Small intestine (tissue), 7 donors: ENCODE measurements around the gene BRD9. TPM values are rescaled to one million over a fixed set of nuclear protein-coding genes. Genes with fewer than 3 reads are reported as not detected.
"Not testable (repeated sequence)": the region's sequence is repeated elsewhere in the genome, so short reads cannot be mapped to it uniquely, and the experiment has no call there.

Experiments
- DNase-seq, 2 donors: peaks; one replicate each; pipeline versions ENCODE4 v3.0.0 to v3.0.0-alpha.2; 2013
- FAIRE-seq: peaks from 2 replicates; lab custom pipeline; 2012; peaks lifted over from hg19 to GRCh38; lab: Jason Lieb, UNC
- H3K27ac ChIP-seq, 3 donors: one replicate each; pipeline ENCODE4 v1.5.1; 2013; ENCODE audit warnings: low read length in 2 of 3, mild to moderate bottlenecking in 2 of 3, control low read depth in 1 of 3, inconsistent platforms in 1 of 3, low read depth in 1 of 3, moderate library complexity in 1 of 3
- H3K27me3 ChIP-seq, 3 donors: one replicate each; pipeline ENCODE4 v1.6.1; 2013; ENCODE audit warnings: low read length in 3 of 3, inconsistent platforms in 1 of 3; ENCODE audit not compliant: control insufficient read depth in 3 of 3, insufficient read depth in 3 of 3
- H3K36me3 ChIP-seq, 3 donors: one replicate each; pipeline ENCODE4 v1.6.1; 2013; ENCODE audit warnings: low read length in 3 of 3, inconsistent platforms in 1 of 3, low read depth in 1 of 3, mild to moderate bottlenecking in 1 of 3, moderate library complexity in 1 of 3; ENCODE audit not compliant: control insufficient read depth in 3 of 3, insufficient read depth in 2 of 3
- H3K4me1 ChIP-seq, 3 donors: one replicate each; pipeline ENCODE4 v1.6.1; 2013; ENCODE audit warnings: low read length in 2 of 3, inconsistent platforms in 1 of 3, low read depth in 1 of 3, mild to moderate bottlenecking in 1 of 3, moderate library complexity in 1 of 3; ENCODE audit not compliant: control insufficient read depth in 3 of 3, insufficient read depth in 2 of 3
- H3K4me3 ChIP-seq, 3 donors: one replicate each; pipeline ENCODE4 v1.5.1; 2013; ENCODE audit warnings: low read length in 3 of 3, control low read depth in 1 of 3, inconsistent platforms in 1 of 3, low read depth in 1 of 3, mild to moderate bottlenecking in 1 of 3, moderate library complexity in 1 of 3
- H3K9me3 ChIP-seq, 2 donors: one replicate each; pipeline ENCODE4 v1.6.1; 2013; ENCODE audit warnings: low read depth in 1 of 2, low read length in 1 of 2; ENCODE audit not compliant: control insufficient read depth in 2 of 2, insufficient read depth in 1 of 2
- WGBS, 3 donors: extraction: QIAGEN DNeasy Blood & Tissue Kit; methylation state at CpG; one replicate each; pipeline ENCODE4 v1.1.7; 2013; 5-methylcytosine and 5-hydroxymethylcytosine counted together
- polyA plus RNA-seq, 4 donors: library from polyadenylated mRNA; stranded (reverse) in 3 of 4; unstranded in 1 of 4; fragments of 200-250 nt in 3 of 4; fragments of 120-200 nt in 1 of 4; gene quantifications; one replicate each; pipeline versions ENCODE4 v1.2.1 to v1.2.3, GENCODE V29; 2013
- donor health status: healthy with polysubstance abuse.
- donor health status: control.
- donor health status: control.
- donor health status: Bipolar disorder and iron deficiency.
- donor health status: healthy.

BRD9 gene
- polyA plus RNA-seq, 4 donors, result 21.2 to 53.2 (median 30.5) TPM

DNA sequence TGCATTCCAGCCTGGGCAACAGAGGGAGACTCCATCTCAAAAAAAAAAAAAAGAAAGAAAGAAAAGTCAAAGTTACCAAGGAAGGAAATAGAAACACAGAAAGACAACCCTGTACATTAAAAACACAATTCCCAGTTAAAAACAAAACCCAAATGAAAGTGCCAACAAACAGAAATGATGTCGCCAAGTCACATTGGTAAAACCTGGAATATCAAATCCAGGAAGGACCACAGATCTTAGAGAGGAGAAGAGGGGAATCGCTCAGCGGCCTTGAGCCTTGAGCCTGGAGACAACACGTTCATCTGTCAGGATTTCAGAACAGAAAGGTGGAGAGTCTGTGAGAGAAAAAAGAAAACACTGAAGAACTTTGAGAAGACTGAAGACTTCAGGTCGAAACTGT is 40.6 kb downstream of the BRD9 start:
- no peak for DNase-seq
- H3K9me3 ChIP-seq, result no peaks in the 10 kb centered on the region
- no peak for FAIRE-seq
- H3K27me3 ChIP-seq, result no peaks in the 10 kb centered on the region
- H3K4me1 ChIP-seq, result peaks cover 0 to 24% (median 0%) of the 10 kb centered on the region in 3 donors
- H3K27ac ChIP-seq, result no peak overlapping the region
- no peaks in the 10 kb centered on the region for H3K36me3 ChIP-seq
- 27 to 52% (median 39%) methylated on average over 5 of the region's 5 CpGs for WGBS, 3 donors
- H3K4me3 ChIP-seq, result no peak overlapping the region

DNA sequence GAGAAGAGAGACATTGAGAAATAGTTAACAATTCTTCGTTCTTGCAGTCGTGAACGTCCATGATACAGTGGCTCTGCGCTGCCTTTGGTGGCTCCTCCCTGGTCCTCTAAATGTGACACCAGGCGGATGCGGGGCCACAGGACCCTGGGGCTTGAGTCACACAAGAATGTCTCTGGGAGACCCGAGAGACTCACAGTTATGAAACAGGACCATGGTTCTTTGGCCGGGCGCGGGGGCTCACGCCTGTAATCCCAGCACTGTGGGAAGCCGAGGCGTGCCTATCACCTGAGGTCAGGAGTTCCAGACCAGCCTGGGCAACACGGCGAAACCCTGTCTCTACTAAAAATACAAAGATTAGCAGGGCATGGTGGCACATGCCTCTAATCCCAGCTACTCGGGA is 41.0 kb downstream of the BRD9 start:
- Histone ChIP-seq H3K4me3 (no peak overlapping the region), H3K27ac (no peak overlapping the region), H3K27me3 (no peaks in the 10 kb centered on the region), H3K9me3 (no peaks in the 10 kb centered on the region), H3K36me3 (no peaks in the 10 kb centered on the region), H3K4me1 (peaks cover 0 to 24% (median 0%) of the 10 kb centered on the region in 3 donors)
- no peak for FAIRE-seq
- DNase-seq, result no peak
- WGBS, 3 donors, result 66 to 83% (median 70%) methylated on average over 16 of the region's 16 CpGs

DNA sequence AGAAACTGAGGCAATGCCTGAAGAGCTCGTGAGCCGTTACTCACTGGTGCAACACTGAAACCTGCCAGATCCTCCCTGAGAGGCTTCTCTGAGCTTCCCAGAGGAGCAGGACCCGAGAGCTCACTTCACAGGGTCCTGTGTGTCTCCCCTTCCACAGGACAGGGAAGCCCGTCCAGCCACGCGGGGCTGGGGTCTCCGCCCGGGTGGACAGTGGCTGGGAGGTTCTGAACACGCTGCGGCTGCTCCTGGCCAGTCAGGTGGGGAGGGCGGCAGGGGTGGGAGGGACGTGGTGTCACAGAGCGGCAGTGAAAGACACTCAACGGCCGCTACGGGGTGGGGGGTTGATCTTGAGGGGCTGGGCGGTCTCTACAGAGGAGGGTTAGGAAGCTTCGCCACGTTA is 41.5 kb downstream of the BRD9 start:
- Histone ChIP-seq H3K4me1 (peaks cover 0 to 24% (median 0%) of the 10 kb centered on the region in 3 donors), H3K27ac (no peak overlapping the region), H3K36me3 (no peaks in the 10 kb centered on the region), H3K4me3 (no peak overlapping the region), H3K9me3 (no peaks in the 10 kb centered on the region), H3K27me3 (no peaks in the 10 kb centered on the region)
- FAIRE-seq (no peak), DNase-seq (no peak)
- WGBS, 3 donors, result 48 to 53% (median 48%) methylated on average over 19 of the region's 19 CpGs

DNA sequence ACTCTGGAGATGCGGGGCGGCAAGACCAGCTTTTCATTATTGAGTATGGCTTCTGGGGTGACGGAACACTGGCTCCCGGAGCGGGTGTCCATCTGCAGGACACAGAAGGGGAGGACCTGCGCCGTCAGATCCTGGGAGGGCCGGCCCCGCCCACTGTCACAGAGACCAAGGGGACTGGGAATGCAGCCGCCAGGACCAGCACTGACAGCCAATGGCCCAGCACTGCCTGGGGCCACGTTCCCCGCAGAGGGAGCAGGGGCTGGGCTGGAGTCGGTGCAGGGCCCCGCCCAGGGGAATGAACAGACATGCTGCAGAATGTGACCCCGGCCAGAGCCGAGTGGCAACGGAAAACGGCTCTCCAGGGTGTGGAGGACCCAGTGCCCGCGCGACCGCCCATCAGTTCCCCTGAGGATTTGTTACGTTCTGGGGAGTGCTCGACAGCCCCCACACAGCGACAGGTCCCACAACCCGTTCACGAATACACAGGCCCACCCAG is 42.0 kb downstream of the BRD9 start, which contains the start of gene ZDHHC11:
TSS of gene ZDHHC11 (minus strand) at position 476 of the 496 bp plus-strand sequence. CDS start at position 92, 384 bp downstream.
- H3K36me3 ChIP-seq, result no peaks in the 10 kb centered on the region
- peaks cover 0 to 24% (median 0%) of the 10 kb centered on the region in 3 donors for H3K4me1 ChIP-seq
- H3K4me3 ChIP-seq, result no peak within 1 kb of the TSS
- peak; percentile 24 to 72 for DNase-seq
- no peak for FAIRE-seq
- no peak within 1 kb of the TSS for H3K27ac ChIP-seq
- 45 to 59% (median 48%) methylated on average over 27 of the region's 27 CpGs for WGBS, 3 donors
- no peaks in the 10 kb centered on the region for H3K9me3 ChIP-seq
- no peaks in the 10 kb centered on the region for H3K27me3 ChIP-seq

DNA sequence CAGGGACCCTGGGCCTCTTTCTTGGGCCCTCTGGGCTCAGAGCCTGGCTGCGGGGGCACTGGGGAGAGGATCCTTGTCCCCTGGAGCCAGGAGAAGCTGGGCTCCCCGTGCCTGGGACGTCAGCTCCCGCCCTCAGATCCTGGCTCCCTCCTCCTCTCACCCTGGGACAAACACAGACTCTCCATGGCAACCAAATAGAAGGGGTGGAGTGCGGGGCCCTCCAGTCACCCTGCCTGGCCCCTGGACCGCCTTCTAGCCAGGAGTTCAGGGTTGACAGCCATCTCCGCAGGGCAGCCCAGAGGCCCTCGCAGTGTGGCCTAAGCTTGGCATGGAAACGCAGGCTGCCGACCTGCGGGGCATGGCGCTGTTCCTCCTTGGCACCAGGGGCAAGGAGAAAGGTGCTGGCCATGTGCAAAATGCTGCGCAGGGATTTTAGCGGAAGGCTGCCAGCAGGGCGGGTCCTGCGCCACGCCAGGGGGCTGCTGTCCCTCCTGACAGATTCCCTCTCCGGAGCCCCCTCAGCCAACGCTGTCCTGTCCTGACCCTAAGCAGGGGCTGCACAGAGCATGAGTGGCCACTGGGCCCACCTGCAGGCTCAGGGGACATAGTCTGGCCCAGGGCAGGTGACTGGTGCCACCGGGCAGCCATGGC is 42.8 kb downstream of the BRD9 start:
- H3K27me3 ChIP-seq, result no peaks in the 10 kb centered on the region
- no peaks in the 10 kb centered on the region for H3K9me3 ChIP-seq
- FAIRE-seq (no peak), DNase-seq (peak; percentile 49 to 92)
- 37 to 61% (median 47%) methylated on average over 17 to 20 of the region's 20 CpGs for WGBS, 3 donors
- no peak overlapping the region for H3K27ac ChIP-seq
- H3K36me3 ChIP-seq, result no peaks in the 10 kb centered on the region
- H3K4me1 ChIP-seq, result peaks cover 0 to 24% (median 0%) of the 10 kb centered on the region in 3 donors
- H3K4me3 ChIP-seq, result peak overlapping the region in 1 of 3 donors; percentile 4

DNA sequence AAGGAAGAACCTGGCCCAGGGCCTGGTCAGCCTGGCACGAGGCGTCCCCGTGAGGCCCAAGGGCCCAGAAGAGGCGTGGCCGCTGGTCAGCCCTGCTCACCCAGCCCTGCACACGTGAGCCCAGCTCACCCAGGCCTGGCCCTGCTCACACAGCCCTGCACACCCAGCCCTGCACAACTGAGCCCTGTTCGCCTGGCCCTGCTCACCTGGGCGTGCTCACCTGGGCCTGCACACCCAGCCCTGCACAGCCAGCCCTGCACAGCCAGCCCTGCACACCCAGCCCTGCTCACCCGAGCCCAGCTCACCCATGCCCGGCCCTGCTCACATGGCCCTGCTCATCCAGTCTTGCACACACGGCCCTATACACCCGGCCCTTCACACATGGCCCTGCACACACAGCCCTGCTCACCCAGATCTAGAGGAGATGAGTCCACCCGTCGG is 43.9 kb downstream of the BRD9 start:
- no peak overlapping the region for H3K27ac ChIP-seq
- FAIRE-seq (no peak), DNase-seq (no peak)
- H3K9me3 ChIP-seq, result no peaks in the 10 kb centered on the region
- no peaks in the 10 kb centered on the region for H3K36me3 ChIP-seq
- H3K4me1 ChIP-seq, result peaks cover 0 to 24% (median 0%) of the 10 kb centered on the region in 3 donors
- H3K27me3 ChIP-seq, result no peaks in the 10 kb centered on the region
- 87 to 89% (median 88%) methylated on average over 14 of the region's 14 CpGs for WGBS, 3 donors
- no peak overlapping the region for H3K4me3 ChIP-seq

DNA sequence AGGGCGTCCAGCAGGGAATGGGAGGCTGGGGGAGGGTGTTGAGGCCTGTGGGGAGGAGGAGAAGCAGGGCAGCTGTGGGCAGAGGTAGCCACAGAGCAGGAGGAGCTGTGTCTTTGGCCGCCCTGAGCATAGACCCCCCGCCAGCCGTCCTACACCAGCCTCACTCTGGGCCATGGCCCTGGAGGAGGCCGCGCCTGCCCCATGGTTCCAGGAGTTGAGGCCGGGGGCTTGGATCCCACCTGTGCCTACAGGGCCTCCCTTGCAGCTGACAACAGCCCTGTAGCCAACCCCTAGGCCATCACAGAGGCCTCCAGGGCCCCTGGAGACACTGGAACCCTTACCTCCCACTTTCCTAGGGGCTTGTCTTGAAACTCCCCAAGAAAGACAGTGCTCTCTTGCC is 44.9 kb downstream of the BRD9 start:
- 95 to 96% (median 96%) methylated on average over 4 to 6 of the region's 7 CpGs for WGBS, 3 donors
- H3K9me3 ChIP-seq, FAIRE-seq, H3K27ac ChIP-seq, H3K36me3 ChIP-seq, H3K27me3 ChIP-seq, DNase-seq, H3K4me3 ChIP-seq: not testable (repeated sequence)
- peaks cover 0 to 24% (median 0%) of the 10 kb centered on the region in 3 donors for H3K4me1 ChIP-seq

DNA sequence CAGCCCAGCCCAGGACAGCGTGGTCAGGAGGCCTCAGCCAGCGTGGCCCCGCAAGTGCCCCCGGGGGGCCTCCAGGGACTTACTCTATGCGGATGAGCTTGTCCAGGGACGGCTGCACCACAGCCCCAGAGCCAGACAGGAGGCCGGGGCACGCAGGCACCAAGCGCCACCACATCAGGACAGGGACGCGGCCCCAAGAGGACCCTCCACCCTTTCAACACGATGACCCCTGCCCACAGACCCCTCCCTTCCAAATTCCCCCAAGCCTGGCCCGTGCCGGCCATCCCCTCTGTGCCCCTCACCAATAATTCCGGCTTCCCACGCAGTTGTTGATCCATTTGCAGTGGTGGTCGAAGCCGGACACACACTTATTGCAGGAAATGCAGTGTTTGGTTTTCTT is 45.4 kb downstream of the BRD9 start:
- not testable (repeated sequence) for FAIRE-seq, DNase-seq

More for the DNA sequence above, 45.4 kb downstream of the BRD9 start:
- 80 to 93% (median 87%) methylated on average over 1 to 10 of the region's 18 CpGs for WGBS, 3 donors
- not testable (repeated sequence) for H3K4me3 ChIP-seq, H3K27me3 ChIP-seq, H3K27ac ChIP-seq, H3K9me3 ChIP-seq, H3K36me3 ChIP-seq
- peaks cover 0 to 24% (median 0%) of the 10 kb centered on the region in 3 donors for H3K4me1 ChIP-seq
